Heart right ventricle (tissue), 16 donors: ENCODE data around the gene PRR3. TPM values are rescaled to one million over a fixed set of nuclear protein-coding genes. Genes with fewer than 3 reads are reported as not detected.

ENCODE experiments used
- ATAC-seq, 8 donors: fragments of 200-7000 bp; cut with Tn5 transposase; one replicate each; pipeline ENCODE4 v1.9.1; 2020; ENCODE audit warnings: mild to moderate bottlenecking in 8 of 8, moderate library complexity in 8 of 8, moderate number of reproducible peaks in 1 of 8
- DNase-seq, 2 donors: peaks; one replicate each; pipeline ENCODE4 v3.0.0-alpha.2; 2020
- H3K27ac ChIP-seq, 10 donors: fragments of 200-600 bp; sonication (generic) in 2 of 10; one replicate each; pipeline versions ENCODE4 v1.5.0 to v1.8.0; 2020 to 2022; ENCODE audit warnings: mild to moderate bottlenecking in 3 of 10
- H3K27me3 ChIP-seq, 7 donors: fragments of 200-600 bp; one replicate each; pipeline ENCODE4 v1.8.0; 2021 to 2022; ENCODE audit warnings: mild to moderate bottlenecking in 2 of 7
- H3K36me3 ChIP-seq, 9 donors: fragments of 200-600 bp; sonication (generic) in 1 of 9; one replicate each; pipeline versions ENCODE4 v1.5.0 to v1.8.0; 2020 to 2022; ENCODE audit warnings: mild to moderate bottlenecking in 2 of 9
- H3K4me1 ChIP-seq, 9 donors: fragments of 200-600 bp; sonication (generic) in 1 of 9; one replicate each; pipeline versions ENCODE4 v1.5.0 to v1.8.0; 2020 to 2022; ENCODE audit warnings: mild to moderate bottlenecking in 4 of 9
- H3K4me3 ChIP-seq, 10 donors: fragments of 200-600 bp; sonication (generic) in 2 of 10; one replicate each; pipeline versions ENCODE4 v1.5.0 to v1.8.0; 2020 to 2022; ENCODE audit warnings: mild to moderate bottlenecking in 7 of 10, moderate library complexity in 2 of 10
- H3K9me3 ChIP-seq, 11 donors: fragments of 200-600 bp in 10 of 11; sonication (generic) in 2 of 11; one replicate each; pipeline versions ENCODE4 v1.5.0 to v1.8.0; 2013 to 2022; ENCODE audit warnings: mild to moderate bottlenecking in 2 of 11, control low read depth in 1 of 11, moderate library complexity in 1 of 11
- whole genome bisulfite sequencing, 2 donors: extraction: QIAGEN DNeasy Blood & Tissue Kit; methylation state at CpG; one replicate each; pipeline ENCODE4 v1.1.7; 2013; ENCODE audit warnings: inconsistent platforms in 1 of 2; 5-methylcytosine and 5-hydroxymethylcytosine counted together
- intact Hi-C, 10 donors: fragments of 100-400 bp; cut with DNase I; formaldehyde crosslinking; loops; one replicate each; pipeline versions ENCODE4 v1.11.1 to v1.14.2; 2022
- polyA plus RNA-seq, 2 donors: library from polyadenylated mRNA; stranded (reverse); fragments of 200-250 nt; gene quantifications; one replicate each; pipeline ENCODE4 v1.2.3, GENCODE V29; 2013
- total RNA-seq, 10 donors: library from RNA; stranded (reverse); fragmentation: NEBNext Ultra II Directional in 3 of 10; extraction: Animal tissue kit (Norgen Biotek cat#: 25700) in 3 of 10; gene quantifications; one replicate each; pipeline versions ENCODE4 v1.2.1 to v1.2.4, GENCODE V29; 2021 to 2023
- TF ChIP-seq, protein P1 (sequence below), 9 donors: fragments of 200-600 bp; sonication (generic) in 2 of 9; IDR thresholded peaks; one replicate each; pipeline versions ENCODE4 v1.5.0 to v1.8.0; 2021 to 2022; ENCODE audit warnings: antibody characterized with exemption in 9 of 9, mild to moderate bottlenecking in 5 of 9, moderate library complexity in 1 of 9
- donor health status: Arrhythmogenic right ventricular cardiomyopathy.
- donor health status: ischemic (EF 13 %, LVEDD 7.1; RV severe dilation, severe dysfunction).
- donor health status: healthy with polysubstance abuse.
- donor health status: DM: no; HTN: yes; CAD: no.
- donor health status: DM: no; HTN: no; CAD: no.
- donor health status: ischemic (EF 25% LVEDD 6.9; RV normal size, moderate dysfunction).
- donor health status: ischemic (EF 25% LVEDD 5.7; RV mildly dilated, moderate dysfunction).
- donor health status: healthy.
- donor health status: DM: yes; HTN: yes; CAD: no.
- donor health status: Ischemic cardiomyopathy.
- donor health status: ischemic (EF 35%, LVEDD 5.7; RV mildly dilated, moderate dysfunction).
- donor health status: nonischemic (EF 11% LVEDD 7.7; RV severe dilation, severe dysfunction).
- donor health status: DM: yes; HTN: yes; CAD: no.
- donor health status: PGD.
- donor health status: ischemic (EF 29% LVEDD 5.4; RV normal size, mild dysfunction).
- donor health status: nonischemic (EF 23%, LVEDD 6.1; RV moderate dilation, normal function).

PRR3 gene
- total and polyA plus RNA-seq, 12 donors = 1.7 to 8.2 (median 2.8) TPM

DNA sequence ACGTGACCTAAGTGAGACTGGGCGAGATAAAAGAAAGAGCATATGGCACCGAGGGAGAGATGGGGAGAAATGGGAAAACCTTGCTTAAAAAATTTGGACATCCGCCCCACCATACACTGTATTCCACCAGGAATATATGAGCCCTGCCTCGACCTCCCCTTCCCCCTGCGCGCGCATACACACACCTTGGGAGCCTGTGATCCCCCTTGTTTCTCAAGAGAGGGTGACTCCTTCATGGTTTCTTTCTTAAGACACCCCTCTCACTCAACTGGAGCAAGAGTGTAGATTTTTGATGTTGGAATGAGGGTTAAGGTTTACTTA is 14.6 kb downstream of the PRR3 start:
- ATAC-seq (peak in 1 of 8 donors; percentile 27), DNase-seq (no peak)
- peaks cover 0 to 25% (median 2%) of the 10 kb centered on the region in 9 donors for H3K36me3 ChIP-seq
- H3K9me3 ChIP-seq = no peaks in the 10 kb centered on the region
- TF ChIP-seq, protein P1, sequence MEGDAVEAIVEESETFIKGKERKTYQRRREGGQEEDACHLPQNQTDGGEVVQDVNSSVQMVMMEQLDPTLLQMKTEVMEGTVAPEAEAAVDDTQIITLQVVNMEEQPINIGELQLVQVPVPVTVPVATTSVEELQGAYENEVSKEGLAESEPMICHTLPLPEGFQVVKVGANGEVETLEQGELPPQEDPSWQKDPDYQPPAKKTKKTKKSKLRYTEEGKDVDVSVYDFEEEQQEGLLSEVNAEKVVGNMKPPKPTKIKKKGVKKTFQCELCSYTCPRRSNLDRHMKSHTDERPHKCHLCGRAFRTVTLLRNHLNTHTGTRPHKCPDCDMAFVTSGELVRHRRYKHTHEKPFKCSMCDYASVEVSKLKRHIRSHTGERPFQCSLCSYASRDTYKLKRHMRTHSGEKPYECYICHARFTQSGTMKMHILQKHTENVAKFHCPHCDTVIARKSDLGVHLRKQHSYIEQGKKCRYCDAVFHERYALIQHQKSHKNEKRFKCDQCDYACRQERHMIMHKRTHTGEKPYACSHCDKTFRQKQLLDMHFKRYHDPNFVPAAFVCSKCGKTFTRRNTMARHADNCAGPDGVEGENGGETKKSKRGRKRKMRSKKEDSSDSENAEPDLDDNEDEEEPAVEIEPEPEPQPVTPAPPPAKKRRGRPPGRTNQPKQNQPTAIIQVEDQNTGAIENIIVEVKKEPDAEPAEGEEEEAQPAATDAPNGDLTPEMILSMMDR (IDR thresholded peaks at IDR 0.05) = no peak
- peak overlapping the region; percentile 57 to 94 (median 88) for H3K27ac ChIP-seq
- H3K27me3 ChIP-seq = no peaks in the 10 kb centered on the region
- H3K4me3 ChIP-seq = peak overlapping the region; percentile 53 to 87 (median 72)
- intact Hi-C loops = loop anchor here in 4 of 10 donors (1.0 to 2.0 kb wide), 2 partner anchors 15 kb away; partner anchors contain the start of genes GNL1 (in 4 of the 4) and PRR3 (in 3 of the 4)
- peaks cover 10 to 38% (median 29%) of the 10 kb centered on the region in 9 donors for H3K4me1 ChIP-seq
- WGBS, 2 donors = 0 to 3% methylated on average over 8 of the region's 8 CpGs

DNA sequence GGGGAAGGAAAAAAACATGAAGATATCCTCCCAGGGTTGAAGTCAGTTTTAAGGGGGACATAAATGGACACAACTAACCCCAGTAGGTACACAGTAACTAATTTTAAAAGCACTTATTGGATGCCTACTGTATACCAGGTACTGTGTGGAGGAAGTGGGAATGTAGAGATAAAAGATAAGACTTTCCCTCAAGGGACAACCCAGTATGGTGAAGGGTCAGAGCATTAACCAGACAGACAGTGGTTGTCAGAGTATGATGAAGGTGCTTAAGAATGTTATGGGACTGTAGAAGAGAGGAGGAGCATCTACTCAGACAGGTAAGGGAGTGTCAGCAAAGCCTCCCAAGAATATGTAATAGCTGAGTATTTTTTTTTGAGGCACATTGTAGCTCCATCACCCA is 15.1 kb downstream of the PRR3 start:
- peak overlapping the region; percentile 53 to 87 (median 72) for H3K4me3 ChIP-seq
- intact Hi-C loops = no loop called here
- ATAC-seq = no peak
- H3K4me1 ChIP-seq = peaks cover 10 to 38% (median 29%) of the 10 kb centered on the region in 9 donors
- TF ChIP-seq, protein P1 (IDR thresholded peaks at IDR 0.05) = no peak
- no peaks in the 10 kb centered on the region for H3K9me3 ChIP-seq
- peaks cover 0 to 29% (median 2%) of the 10 kb centered on the region in 9 donors for H3K36me3 ChIP-seq
- H3K27me3 ChIP-seq = no peaks in the 10 kb centered on the region
- H3K27ac ChIP-seq = peak overlapping the region in 7 of 10 donors; percentile 82 to 94 (median 91)
- DNase-seq = no peak

DNA sequence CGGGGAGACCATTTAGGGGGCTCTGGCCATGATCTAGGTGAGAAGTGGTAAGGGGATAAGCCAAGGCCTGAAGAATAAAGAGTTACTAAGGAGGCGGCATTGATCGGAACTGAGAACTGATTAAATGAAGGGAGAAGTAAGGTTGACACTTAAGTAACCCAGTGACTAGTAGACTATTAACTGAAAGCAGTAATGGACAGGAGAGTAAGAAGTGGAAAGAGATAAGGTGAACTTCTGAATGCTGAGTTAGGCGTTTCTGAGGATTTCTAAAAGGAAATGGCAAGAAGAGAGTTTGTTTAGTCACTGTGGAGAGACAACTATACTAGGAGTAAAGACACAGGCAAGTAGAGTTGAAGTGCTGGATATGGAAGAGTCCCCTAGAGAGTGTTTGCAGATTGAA is 16.0 kb downstream of the PRR3 start:
- peaks cover 0 to 39% (median 11%) of the 10 kb centered on the region in 9 donors for H3K36me3 ChIP-seq
- peaks cover 10 to 38% (median 29%) of the 10 kb centered on the region in 9 donors for H3K4me1 ChIP-seq
- ATAC-seq = no peak
- WGBS, 2 donors = 59 to 75% methylated on average over 4 of the region's 4 CpGs
- no peak overlapping the region for H3K4me3 ChIP-seq
- intact Hi-C loops = no loop called here
- no peak overlapping the region for H3K27ac ChIP-seq
- no peaks in the 10 kb centered on the region for H3K27me3 ChIP-seq
- no peaks in the 10 kb centered on the region for H3K9me3 ChIP-seq
- DNase-seq = no peak
- TF ChIP-seq, protein P1 (IDR thresholded peaks at IDR 0.05) = no peak

DNA sequence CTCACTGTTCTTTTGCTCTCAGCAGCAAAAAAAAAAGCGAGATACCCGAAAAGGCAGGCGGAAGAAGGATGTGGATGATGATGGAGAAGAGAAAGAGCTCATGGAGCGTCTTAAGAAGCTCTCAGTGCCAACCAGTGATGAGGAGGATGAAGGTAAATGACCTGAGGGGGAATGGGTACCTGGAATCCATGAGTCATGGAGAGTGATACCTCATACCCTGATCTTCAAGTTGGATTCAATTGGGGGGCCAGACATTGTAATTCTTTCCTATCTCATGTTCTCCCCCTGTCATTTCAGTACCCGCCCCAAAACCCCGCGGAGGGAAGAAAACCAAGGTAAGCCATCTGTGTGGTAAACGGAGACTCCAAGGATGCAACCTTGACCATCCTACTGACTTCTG is 21.0 kb downstream of the PRR3 start:
- 96 to 97% methylated on average over 8 of the region's 8 CpGs for WGBS, 2 donors
- peaks cover 0 to 14% (median 6%) of the 10 kb centered on the region in 9 donors for H3K4me1 ChIP-seq
- H3K4me3 ChIP-seq = no peak overlapping the region
- H3K36me3 ChIP-seq = peaks cover 8 to 88% (median 59%) of the 10 kb centered on the region in 9 donors
- H3K9me3 ChIP-seq = no peaks in the 10 kb centered on the region
- H3K27me3 ChIP-seq = no peaks in the 10 kb centered on the region
- ATAC-seq (no peak), DNase-seq (no peak)
- intact Hi-C loops = no loop called here
- H3K27ac ChIP-seq = no peak overlapping the region
- TF ChIP-seq, protein P1 (IDR thresholded peaks at IDR 0.05) = no peak
